Prostate gland (tissue), 2 donors: ENCODE results near the gene NUP107.

Experiments used
- POLR2A ChIP-seq: fragments of 450-650 bp; IDR thresholded peaks from one replicate; pipeline ENCODE4 v1.6.1; 2016; ENCODE audit warnings: antibody characterized with exemption, mild to moderate bottlenecking
- TF ChIP-seq, protein P1 (sequence below), 4 experiments: fragments of 200-600 bp in 2 of 4; fragments of 450-650 bp in 2 of 4; sonication (generic) in 2 of 4; IDR thresholded peaks; 1 replicate in 3 of 4; 2 replicates in 1 of 4; pipeline ENCODE4 v1.5.1; 2016 to 2019; ENCODE audit warnings: antibody characterized with exemption in 4 of 4, mild to moderate bottlenecking in 2 of 4, moderate library complexity in 2 of 4

DNA sequence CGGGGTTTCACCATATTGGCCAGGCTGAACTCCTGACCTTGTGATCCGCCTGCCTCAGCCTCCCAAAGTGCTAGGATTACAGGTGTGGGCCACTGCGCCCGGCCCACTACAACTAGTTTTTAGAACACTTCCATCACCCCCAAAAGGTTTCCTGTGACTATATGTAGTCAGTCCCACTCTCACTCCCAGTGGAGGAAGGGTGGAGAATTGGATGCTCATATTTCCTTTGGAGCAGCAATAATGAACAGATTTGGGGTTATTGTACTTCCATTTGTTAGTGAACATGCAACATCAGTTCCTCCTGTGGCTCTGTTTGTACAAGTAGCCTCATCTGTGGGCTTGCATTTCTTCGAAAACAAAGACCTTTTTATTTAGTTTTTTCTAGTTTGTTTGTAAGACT, 40.3 kb upstream of the NUP107 start:
- TF ChIP-seq, protein P1, sequence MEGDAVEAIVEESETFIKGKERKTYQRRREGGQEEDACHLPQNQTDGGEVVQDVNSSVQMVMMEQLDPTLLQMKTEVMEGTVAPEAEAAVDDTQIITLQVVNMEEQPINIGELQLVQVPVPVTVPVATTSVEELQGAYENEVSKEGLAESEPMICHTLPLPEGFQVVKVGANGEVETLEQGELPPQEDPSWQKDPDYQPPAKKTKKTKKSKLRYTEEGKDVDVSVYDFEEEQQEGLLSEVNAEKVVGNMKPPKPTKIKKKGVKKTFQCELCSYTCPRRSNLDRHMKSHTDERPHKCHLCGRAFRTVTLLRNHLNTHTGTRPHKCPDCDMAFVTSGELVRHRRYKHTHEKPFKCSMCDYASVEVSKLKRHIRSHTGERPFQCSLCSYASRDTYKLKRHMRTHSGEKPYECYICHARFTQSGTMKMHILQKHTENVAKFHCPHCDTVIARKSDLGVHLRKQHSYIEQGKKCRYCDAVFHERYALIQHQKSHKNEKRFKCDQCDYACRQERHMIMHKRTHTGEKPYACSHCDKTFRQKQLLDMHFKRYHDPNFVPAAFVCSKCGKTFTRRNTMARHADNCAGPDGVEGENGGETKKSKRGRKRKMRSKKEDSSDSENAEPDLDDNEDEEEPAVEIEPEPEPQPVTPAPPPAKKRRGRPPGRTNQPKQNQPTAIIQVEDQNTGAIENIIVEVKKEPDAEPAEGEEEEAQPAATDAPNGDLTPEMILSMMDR (IDR thresholded peaks at IDR 0.05), result no peak
- TF ChIP-seq POLR2A, result no peak
